Upper lobe of left lung (tissue), 6 donors: ENCODE data around the gene ALX4. TPM values are rescaled to one million over a fixed set of nuclear protein-coding genes. Genes with fewer than 3 reads are reported as not detected.

ENCODE experiments used
- ATAC-seq, 2 donors: fragments of 200-7000 bp; cut with Tn5 transposase; one replicate each; pipeline ENCODE4 v1.9.1; 2022; ENCODE audit warnings: mild to moderate bottlenecking in 2 of 2, moderate library complexity in 2 of 2; ENCODE audit not compliant: low FRiP score in 2 of 2
- DNase-seq, 2 donors: peaks; one replicate each; pipeline ENCODE4 v3.0.0-alpha.2; 2019 to 2020
- H3K27ac ChIP-seq, 4 donors: fragments of 200-600 bp; sonication (generic); one replicate each; pipeline ENCODE4 v1.5.1; 2016 to 2019
- H3K27me3 ChIP-seq, 4 donors: fragments of 200-600 bp; sonication (generic); one replicate each; pipeline ENCODE4 v1.5.1; 2017 to 2019
- H3K36me3 ChIP-seq, 4 donors: fragments of 200-600 bp; sonication (generic); one replicate each; pipeline ENCODE4 v1.5.1; 2016 to 2019
- H3K4me1 ChIP-seq, 4 donors: fragments of 200-600 bp; sonication (generic); one replicate each; pipeline ENCODE4 v1.5.1; 2018 to 2019
- H3K4me3 ChIP-seq, 4 donors: fragments of 200-600 bp; sonication (generic); one replicate each; pipeline ENCODE4 v1.5.1; 2017 to 2019; ENCODE audit warnings: mild to moderate bottlenecking in 2 of 4, moderate library complexity in 1 of 4
- H3K9me3 ChIP-seq, 4 donors: fragments of 200-600 bp; sonication (generic); one replicate each; pipeline ENCODE4 v1.5.1; 2018 to 2019
- EP300 ChIP-seq, 4 donors: sonication (generic); formaldehyde crosslinking; IDR thresholded peaks; one replicate each; pipeline ENCODE4 v1.5.1; 2017; ENCODE audit warnings: antibody characterized with exemption in 4 of 4, control low read depth in 2 of 4
- POLR2A ChIP-seq, 4 donors: fragments of 450-650 bp; IDR thresholded peaks; one replicate each; pipeline ENCODE4 v1.5.1; 2016 to 2017; ENCODE audit warnings: antibody characterized with exemption in 4 of 4, mild to moderate bottlenecking in 2 of 4
- POLR2AphosphoS5 ChIP-seq, 2 donors: sonication (generic); formaldehyde crosslinking; IDR thresholded peaks; one replicate each; pipeline ENCODE4 v1.5.1; 2017; ENCODE audit warnings: antibody characterized with exemption in 2 of 2
- WGBS, 2 donors: methylation state at CpG; one replicate each; pipeline ENCODE4 v1.1.5; 2017 to 2018; 5-methylcytosine and 5-hydroxymethylcytosine counted together
- total RNA-seq, 6 donors: library from RNA; depleted of rRNA in 4 of 6; stranded (reverse); fragments of >200 nt in 4 of 6; gene quantifications; one replicate each; pipeline versions ENCODE4 v1.1.0 to v1.2.1, GENCODE V29; 2016 to 2021
- TF ChIP-seq, protein P1 (sequence below), 6 experiments: fragments of 450-650 bp in 4 of 6; fragments of 200-600 bp in 2 of 6; sonication (generic) in 2 of 6; IDR thresholded peaks; one replicate each; pipeline ENCODE4 v1.5.1; 2016 to 2019; ENCODE audit warnings: antibody characterized with exemption in 6 of 6
- donor health status: DM: no; HTN: no; CAD: no; lungs with moderate emphysema.
- donor health status: DM: no; HTN: yes; CAD: no; lungs with severe emphysema.

ALX4 gene
- total RNA-seq, 6 donors from 2014 or later = not detected

- DNase-seq = no peak
- H3K4me3 ChIP-seq = no peak overlapping the region
- peaks cover 0 to 39% (median 17%) of the 10 kb centered on the region in 4 donors for H3K27me3 ChIP-seq
- no peaks in the 10 kb centered on the region for H3K9me3 ChIP-seq
- 15 to 16% methylated on average over 6 of the region's 6 CpGs for WGBS, 2 donors
- no peaks in the 10 kb centered on the region for H3K36me3 ChIP-seq
- peaks cover 0 to 14% (median 8%) of the 10 kb centered on the region in 4 donors for H3K4me1 ChIP-seq
- ATAC-seq = no peak
- no peak for TF ChIP-seq POLR2AphosphoS5 (IDR thresholded peaks at IDR 0.05)
- no peak overlapping the region for H3K27ac ChIP-seq
Observed at GRCh38 chr11:44322243-44322642, 12.3 kb upstream of the ALX4 start.

DNA sequence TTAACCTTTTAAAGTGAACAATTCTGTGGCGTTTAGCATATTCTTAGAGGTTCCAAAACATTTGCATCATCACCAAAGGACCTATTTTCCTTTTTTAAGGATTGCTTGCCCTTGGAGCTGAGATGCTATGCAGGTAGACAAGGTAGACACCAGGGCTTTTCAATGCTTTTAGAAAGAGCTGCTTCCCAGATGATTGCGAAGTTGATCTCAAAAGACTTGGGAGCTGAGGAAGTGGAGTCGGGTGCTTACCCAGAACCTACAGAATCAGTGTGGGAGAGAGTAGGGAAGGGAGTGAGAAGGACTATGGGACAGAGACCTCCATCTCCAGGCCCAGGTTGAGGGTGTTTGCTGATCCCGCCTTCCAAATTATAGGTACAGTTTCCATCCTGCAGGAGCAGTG lies 11.1 kb upstream of the ALX4 start:
- H3K4me3 ChIP-seq = no peak overlapping the region
- H3K4me1 ChIP-seq = peaks cover 10 to 26% (median 18%) of the 10 kb centered on the region in 4 donors
- H3K9me3 ChIP-seq = no peaks in the 10 kb centered on the region
- TF ChIP-seq POLR2A (IDR thresholded peaks at IDR 0.05) (no peak), EP300 (IDR thresholded peaks at IDR 0.05) (no peak), POLR2AphosphoS5 (IDR thresholded peaks at IDR 0.05) (no peak)
- TF ChIP-seq, protein P1, sequence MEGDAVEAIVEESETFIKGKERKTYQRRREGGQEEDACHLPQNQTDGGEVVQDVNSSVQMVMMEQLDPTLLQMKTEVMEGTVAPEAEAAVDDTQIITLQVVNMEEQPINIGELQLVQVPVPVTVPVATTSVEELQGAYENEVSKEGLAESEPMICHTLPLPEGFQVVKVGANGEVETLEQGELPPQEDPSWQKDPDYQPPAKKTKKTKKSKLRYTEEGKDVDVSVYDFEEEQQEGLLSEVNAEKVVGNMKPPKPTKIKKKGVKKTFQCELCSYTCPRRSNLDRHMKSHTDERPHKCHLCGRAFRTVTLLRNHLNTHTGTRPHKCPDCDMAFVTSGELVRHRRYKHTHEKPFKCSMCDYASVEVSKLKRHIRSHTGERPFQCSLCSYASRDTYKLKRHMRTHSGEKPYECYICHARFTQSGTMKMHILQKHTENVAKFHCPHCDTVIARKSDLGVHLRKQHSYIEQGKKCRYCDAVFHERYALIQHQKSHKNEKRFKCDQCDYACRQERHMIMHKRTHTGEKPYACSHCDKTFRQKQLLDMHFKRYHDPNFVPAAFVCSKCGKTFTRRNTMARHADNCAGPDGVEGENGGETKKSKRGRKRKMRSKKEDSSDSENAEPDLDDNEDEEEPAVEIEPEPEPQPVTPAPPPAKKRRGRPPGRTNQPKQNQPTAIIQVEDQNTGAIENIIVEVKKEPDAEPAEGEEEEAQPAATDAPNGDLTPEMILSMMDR (IDR thresholded peaks at IDR 0.05) = no peak
- WGBS, 2 donors = 12 to 15% methylated on average over 4 of the region's 4 CpGs
- H3K27me3 ChIP-seq = peaks cover 0 to 51% (median 26%) of the 10 kb centered on the region in 4 donors
- ATAC-seq = no peak
- no peak for DNase-seq
- H3K27ac ChIP-seq = no peak overlapping the region
- H3K36me3 ChIP-seq = no peaks in the 10 kb centered on the region

DNA sequence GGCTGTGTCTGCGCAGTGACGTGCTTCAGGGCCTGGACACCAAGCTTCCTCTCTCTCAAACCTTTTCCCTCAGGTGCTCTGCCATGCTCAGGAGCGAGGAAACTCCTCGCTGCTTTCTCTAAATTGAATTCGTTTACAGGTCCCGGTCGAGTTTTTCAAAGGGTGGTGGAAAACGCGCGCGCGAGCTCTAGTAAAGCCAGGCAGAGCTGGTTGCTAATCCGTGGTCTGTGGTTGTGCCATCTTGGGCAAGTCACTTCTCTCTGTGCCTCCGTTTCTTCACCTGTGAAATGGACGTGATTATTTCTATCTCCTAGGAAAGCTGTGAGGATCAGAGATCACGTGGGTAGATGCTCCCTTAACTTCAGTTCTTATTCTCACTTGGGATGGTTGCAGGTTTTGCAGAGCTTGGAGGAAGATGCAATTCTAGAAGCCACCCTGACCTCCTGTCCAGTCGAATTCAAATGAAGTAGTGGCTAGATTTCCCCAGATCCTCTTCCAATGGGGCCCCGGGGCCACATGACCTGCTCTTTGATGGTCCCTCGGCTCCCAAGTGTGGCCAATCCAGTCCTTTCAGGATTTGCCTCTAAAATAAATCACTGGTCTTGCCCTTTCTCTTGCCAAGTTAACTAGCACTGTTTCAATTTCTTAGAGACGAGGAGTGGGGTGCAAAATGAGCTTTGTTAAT lies 10.5 kb upstream of the ALX4 start:
- 8 to 11% methylated on average over 14 to 20 of the region's 20 CpGs for WGBS, 2 donors
- H3K36me3 ChIP-seq = no peaks in the 10 kb centered on the region
- ATAC-seq = no peak
- no peak overlapping the region for H3K27ac ChIP-seq
- H3K4me1 ChIP-seq = peaks cover 13 to 30% (median 21%) of the 10 kb centered on the region in 4 donors
- no peaks in the 10 kb centered on the region for H3K9me3 ChIP-seq
- H3K4me3 ChIP-seq = no peak overlapping the region
- DNase-seq = no peak
- TF ChIP-seq POLR2A (IDR thresholded peaks at IDR 0.05) (no peak), POLR2AphosphoS5 (IDR thresholded peaks at IDR 0.05) (no peak), EP300 (IDR thresholded peaks at IDR 0.05) (no peak)
- TF ChIP-seq, protein P1 (IDR thresholded peaks at IDR 0.05) = no peak
- H3K27me3 ChIP-seq = peaks cover 0 to 57% (median 28%) of the 10 kb centered on the region in 4 donors

DNA sequence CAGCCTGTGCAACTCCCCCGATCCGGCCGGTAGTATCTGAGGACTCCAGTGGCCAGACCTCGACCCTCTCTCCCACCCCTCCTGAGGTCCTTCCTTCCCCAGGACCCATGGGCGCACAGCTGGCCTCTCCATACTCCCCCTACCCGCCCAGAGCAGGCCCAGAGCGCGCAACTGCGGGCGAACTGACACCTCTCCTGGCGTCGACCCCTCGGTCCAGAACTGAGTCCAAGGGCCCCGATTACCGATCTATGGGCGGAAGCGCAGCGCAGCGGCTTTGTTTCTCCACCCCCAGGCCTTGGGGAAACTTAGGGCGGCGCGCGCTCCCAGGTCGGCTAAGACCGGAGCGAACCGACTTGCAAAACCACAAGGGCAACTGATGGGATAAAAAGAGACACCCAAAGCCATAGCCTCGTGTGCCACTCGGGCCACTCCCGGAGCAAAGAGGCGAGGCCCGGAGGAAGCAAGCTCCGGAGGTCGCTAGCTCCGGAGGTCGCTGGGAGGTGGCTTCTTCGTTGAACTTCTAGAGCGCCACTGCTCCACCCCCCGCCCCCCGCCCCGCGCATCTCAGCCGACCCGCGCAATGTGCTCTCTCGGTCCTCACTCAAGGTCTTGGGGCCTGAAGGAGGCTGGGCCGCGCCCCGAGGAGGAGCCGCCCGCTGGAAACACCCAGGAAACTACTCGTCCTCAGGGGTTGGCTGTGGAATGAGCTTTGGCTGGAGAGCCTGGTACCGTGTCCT lies 9.8 kb upstream of the ALX4 start:
- no peak overlapping the region for H3K4me3 ChIP-seq
- ATAC-seq = no peak
- no peak overlapping the region for H3K27ac ChIP-seq
- peaks cover 0 to 59% (median 29%) of the 10 kb centered on the region in 4 donors for H3K27me3 ChIP-seq
- 9 to 11% methylated on average over 17 to 35 of the region's 53 CpGs for WGBS, 2 donors
- H3K36me3 ChIP-seq = no peaks in the 10 kb centered on the region
- DNase-seq = peak in 1 of 2 donors; percentile 76
- TF ChIP-seq POLR2A (IDR thresholded peaks at IDR 0.05) (no peak), POLR2AphosphoS5 (IDR thresholded peaks at IDR 0.05) (no peak), EP300 (IDR thresholded peaks at IDR 0.05) (no peak)
- TF ChIP-seq, protein P1 (IDR thresholded peaks at IDR 0.05) = no peak
- H3K9me3 ChIP-seq = no peaks in the 10 kb centered on the region
- peaks cover 13 to 30% (median 18%) of the 10 kb centered on the region in 4 donors for H3K4me1 ChIP-seq

DNA sequence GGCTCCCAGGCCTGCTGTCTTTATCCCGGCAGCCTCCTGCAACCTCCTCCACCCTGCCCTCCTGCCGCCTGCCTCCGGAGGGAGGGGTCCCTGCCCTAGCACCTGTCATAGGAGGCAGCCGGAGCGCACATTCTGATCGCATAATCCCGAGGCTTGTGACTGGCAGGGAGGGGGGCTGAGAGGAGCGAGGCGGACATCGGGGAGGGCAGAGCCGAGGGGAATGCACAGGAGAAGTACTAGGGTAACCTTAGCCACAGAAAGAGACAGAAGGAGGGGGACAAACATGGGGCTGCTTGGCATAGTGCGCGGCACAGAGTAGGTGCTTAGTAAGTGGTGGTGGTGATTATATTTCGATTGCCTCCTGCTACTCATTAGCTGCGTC lies 9.2 kb upstream of the ALX4 start:
- H3K27ac ChIP-seq = no peak overlapping the region
- peaks cover 13 to 30% (median 18%) of the 10 kb centered on the region in 4 donors for H3K4me1 ChIP-seq
- H3K4me3 ChIP-seq = no peak overlapping the region
- H3K9me3 ChIP-seq = no peaks in the 10 kb centered on the region
- whole genome bisulfite sequencing, 2 donors = 2 to 6% methylated on average over 15 of the region's 15 CpGs
- TF ChIP-seq EP300 (IDR thresholded peaks at IDR 0.05) (no peak), POLR2AphosphoS5 (IDR thresholded peaks at IDR 0.05) (no peak), POLR2A (IDR thresholded peaks at IDR 0.05) (no peak)
- TF ChIP-seq, protein P1 (IDR thresholded peaks at IDR 0.05) = no peak
- ATAC-seq (no peak), DNase-seq (peak in 1 of 2 donors; percentile 49)
- no peaks in the 10 kb centered on the region for H3K36me3 ChIP-seq
- peaks cover 0 to 64% (median 29%) of the 10 kb centered on the region in 4 donors for H3K27me3 ChIP-seq
